SJSA1 (cell line): Measurements from ENCODE around the gene ETF1. TPM values are rescaled to one million over a fixed set of nuclear protein-coding genes. Genes with fewer than 3 reads are reported as not detected.

Source experiments
- DNase-seq, 2 experiments: peaks; one replicate each; pipeline ENCODE4 v3.0.0-alpha.2; 2015 to 2020; ENCODE audit warnings: low spot score in 2 of 2, low read depth in 1 of 2
- H3K27ac ChIP-seq: fragments of 250-450 bp; sonication (Bioruptor Pico); 2 replicates; pipeline ENCODE4 v1.5.1; 2020; ENCODE audit warnings: mild to moderate bottlenecking, moderate library complexity
- H3K27me3 ChIP-seq: fragments of 250-450 bp; sonication (Bioruptor Pico); replicated peaks from 2 replicates; pipeline ENCODE4 v1.5.1; 2020; ENCODE audit warnings: mild to moderate bottlenecking, moderate library complexity
- H3K36me3 ChIP-seq: fragments of 250-450 bp; sonication (Bioruptor Pico); 2 replicates; pipeline ENCODE4 v1.5.1; 2020; ENCODE audit warnings: mild to moderate bottlenecking
- H3K4me1 ChIP-seq: fragments of 250-450 bp; sonication (Bioruptor Pico); replicated peaks from 2 replicates; pipeline ENCODE4 v1.6.1; 2021; ENCODE audit warnings: mild to moderate bottlenecking
- H3K4me3 ChIP-seq: fragments of 250-450 bp; sonication (Bioruptor Pico); 2 replicates; pipeline ENCODE4 v1.5.1; 2020; ENCODE audit warnings: mild to moderate bottlenecking
- H3K9me3 ChIP-seq: fragments of 250-450 bp; sonication (Bioruptor Pico); replicated peaks from 2 replicates; pipeline ENCODE4 v1.5.1; 2020; ENCODE audit warnings: mild to moderate bottlenecking
- total RNA-seq: library from RNA; depleted of rRNA; stranded (reverse); fragments of >200 nt; shearing (Covaris generic); gene quantifications from 2 replicates; pipeline ENCODE4 v1.2.3, GENCODE V29; 2014

Gene ETF1
- total RNA-seq, 1 experiment from 2014 or later: 167 TPM

GRCh38 chr5:138466125-138466899, 76.7 kb downstream of the ETF1 start:
- no peaks in the 10 kb centered on the region; the same call in 1 of the 2 replicates for H3K27me3 ChIP-seq
- no peak overlapping the region for H3K27ac ChIP-seq
- peaks cover 5% of the 10 kb centered on the region; the same call in 1 of the 2 replicates for H3K9me3 ChIP-seq

DNA sequence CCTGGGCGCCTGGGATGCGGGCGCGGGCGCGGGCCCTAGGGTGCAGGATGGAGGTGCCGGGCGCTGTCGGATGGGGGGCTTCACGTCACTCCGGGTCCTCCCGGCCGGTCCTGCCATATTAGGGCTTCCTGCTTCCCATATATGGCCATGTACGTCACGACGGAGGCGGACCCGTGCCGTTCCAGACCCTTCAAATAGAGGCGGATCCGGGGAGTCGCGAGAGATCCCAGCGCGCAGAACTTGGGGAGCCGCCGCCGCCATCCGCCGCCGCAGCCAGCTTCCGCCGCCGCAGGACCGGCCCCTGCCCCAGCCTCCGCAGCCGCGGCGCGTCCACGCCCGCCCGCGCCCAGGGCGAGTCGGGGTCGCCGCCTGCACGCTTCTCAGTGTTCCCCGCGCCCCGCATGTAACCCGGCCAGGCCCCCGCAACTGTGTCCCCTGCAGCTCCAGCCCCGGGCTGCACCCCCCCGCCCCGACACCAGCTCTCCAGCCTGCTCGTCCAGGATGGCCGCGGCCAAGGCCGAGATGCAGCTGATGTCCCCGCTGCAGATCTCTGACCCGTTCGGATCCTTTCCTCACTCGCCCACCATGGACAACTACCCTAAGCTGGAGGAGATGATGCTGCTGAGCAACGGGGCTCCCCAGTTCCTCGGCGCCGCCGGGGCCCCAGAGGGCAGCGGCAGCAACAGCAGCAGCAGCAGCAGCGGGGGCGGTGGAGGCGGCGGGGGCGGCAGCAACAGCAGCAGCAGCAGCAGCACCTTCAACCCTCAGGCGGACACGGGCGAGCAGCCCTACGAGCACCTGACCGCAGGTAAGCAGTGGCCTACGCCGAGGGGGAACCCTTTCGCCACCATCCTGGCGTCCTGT, 77.5 kb downstream of the ETF1 start, which contains the start of gene EGR1:
EGR1 (plus strand) TSS at position 219 of the 864 bp plus-strand sequence; CDS start at position 502, 283 bp downstream.
- Histone ChIP-seq H3K27me3 (no peaks in the 10 kb centered on the region; the same call in 1 of the 2 replicates), H3K9me3 (peaks cover 5% of the 10 kb centered on the region; the same call in 1 of the 2 replicates), H3K27ac (peak within 1 kb of the TSS; percentile 92), H3K4me1 (peaks cover 25% of the 10 kb centered on the region), H3K4me3 (peak within 1 kb of the TSS; percentile 80), H3K36me3 (peaks cover 8% of the 10 kb centered on the region; the same call in 1 of the 2 replicates)
- peak; percentile 97 to 100 for DNase-seq

More at GRCh38 chr5:138466125-138466899, 76.7 kb downstream of the ETF1 start:
- Histone ChIP-seq H3K36me3 (peaks cover 8% of the 10 kb centered on the region; the same call in 1 of the 2 replicates), H3K4me1 (peaks cover 21% of the 10 kb centered on the region), H3K4me3 (peak overlapping the region; percentile 80)
- DNase-seq: peak in 1 of 2 experiments; percentile 28

- Histone ChIP-seq H3K4me1 (peaks cover 25% of the 10 kb centered on the region), H3K36me3 (peaks cover 5% of the 10 kb centered on the region; the same call in 1 of the 2 replicates), H3K27ac (peak overlapping the region; percentile 92), H3K4me3 (peak overlapping the region; percentile 80), H3K27me3 (no peaks in the 10 kb centered on the region; the same call in 1 of the 2 replicates), H3K9me3 (0 out of 2 replicates have a peak, but pooled peaks cover under 1% of the 10 kb centered on the region)
- DNase-seq: peak; percentile 100
Measured at GRCh38 chr5:138464388-138465260, 78.4 kb downstream of the ETF1 start.

DNA sequence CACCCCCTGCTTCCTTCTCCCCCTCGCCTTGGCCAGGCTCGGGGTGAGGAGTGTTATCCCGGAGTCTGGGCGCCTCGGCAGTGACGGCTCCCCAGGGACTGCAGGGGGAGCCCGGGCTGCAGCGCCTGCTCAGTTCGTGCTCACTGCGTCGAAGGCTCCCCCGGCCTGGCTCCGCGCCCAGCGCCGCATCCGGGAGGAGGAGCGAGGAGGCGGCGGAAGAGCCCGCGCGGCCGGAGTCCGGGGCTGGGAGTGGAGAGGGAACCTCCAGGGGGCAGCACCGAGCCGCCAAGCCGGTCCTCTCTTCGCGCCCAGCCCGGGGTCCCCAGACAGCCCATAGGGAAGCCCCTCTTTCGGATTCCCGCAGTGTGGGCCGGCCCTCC, 79.0 kb downstream of the ETF1 start:
- DNase-seq: peak; percentile 99 to 100
- Histone ChIP-seq H3K4me3 (peak overlapping the region; percentile 80), H3K27ac (peak overlapping the region; percentile 92), H3K36me3 (peaks cover 5% of the 10 kb centered on the region; the same call in 1 of the 2 replicates), H3K9me3 (no peaks in the 10 kb centered on the region), H3K4me1 (peaks cover 25% of the 10 kb centered on the region), H3K27me3 (no peaks in the 10 kb centered on the region; the same call in 1 of the 2 replicates)

GRCh38 chr5:138463419-138464007, 79.5 kb downstream of the ETF1 start:
- Histone ChIP-seq H3K9me3 (no peaks in the 10 kb centered on the region), H3K36me3 (peaks cover 5% of the 10 kb centered on the region; the same call in 1 of the 2 replicates), H3K4me3 (peak overlapping the region; percentile 80), H3K27ac (peak overlapping the region; percentile 92), H3K27me3 (no peaks in the 10 kb centered on the region), H3K4me1 (peaks cover 25% of the 10 kb centered on the region)
- peak in 1 of 2 experiments; percentile 46 for DNase-seq

GRCh38 chr5:138461343-138462125, 81.5 kb downstream of the ETF1 start:
- H3K27ac ChIP-seq: no peak overlapping the region
- peak in 1 of 2 experiments; percentile 58 for DNase-seq
- no peak overlapping the region for H3K4me3 ChIP-seq
- H3K36me3 ChIP-seq: no peaks in the 10 kb centered on the region
- H3K27me3 ChIP-seq: no peaks in the 10 kb centered on the region
- peaks cover 25% of the 10 kb centered on the region for H3K4me1 ChIP-seq
- H3K9me3 ChIP-seq: no peaks in the 10 kb centered on the region

DNA sequence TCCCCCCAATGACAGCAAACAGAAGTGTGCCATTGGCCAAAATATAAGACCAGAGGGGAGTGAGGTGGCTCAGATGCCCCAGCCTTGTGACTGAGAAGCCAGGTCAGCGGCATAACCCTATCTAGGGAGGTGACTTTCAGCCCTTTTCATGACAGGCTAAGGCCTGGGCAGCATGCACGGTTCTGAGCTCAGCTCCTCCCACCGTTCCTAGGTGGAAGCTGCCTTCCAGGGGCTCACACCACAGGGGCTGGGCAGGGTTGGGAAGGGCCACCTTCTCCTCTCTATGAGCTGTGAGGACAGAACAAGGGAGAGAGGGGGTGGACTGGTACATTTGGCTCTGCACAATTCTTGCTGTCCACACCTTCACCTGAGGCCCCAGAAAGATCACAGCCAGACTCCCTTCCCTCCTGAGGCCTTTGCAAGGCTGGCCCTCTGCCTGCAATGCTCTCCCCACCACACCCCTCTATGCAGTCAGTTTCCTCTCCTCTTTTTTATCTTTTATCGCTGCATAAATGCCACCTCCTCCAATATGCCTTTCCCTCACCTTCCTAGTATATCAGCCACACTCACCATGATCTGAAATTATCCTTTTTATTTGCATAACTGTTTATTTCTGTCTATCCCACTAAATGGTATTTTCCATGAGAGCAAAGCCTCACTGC, 82.9 kb downstream of the ETF1 start:
- no peak overlapping the region for H3K4me3 ChIP-seq
- no peak overlapping the region for H3K27ac ChIP-seq
- H3K27me3 ChIP-seq: no peaks in the 10 kb centered on the region
- peak in 1 of 2 experiments; percentile 32 for DNase-seq
- H3K9me3 ChIP-seq: no peaks in the 10 kb centered on the region
- H3K4me1 ChIP-seq: peaks cover 16% of the 10 kb centered on the region
- no peaks in the 10 kb centered on the region for H3K36me3 ChIP-seq

DNA sequence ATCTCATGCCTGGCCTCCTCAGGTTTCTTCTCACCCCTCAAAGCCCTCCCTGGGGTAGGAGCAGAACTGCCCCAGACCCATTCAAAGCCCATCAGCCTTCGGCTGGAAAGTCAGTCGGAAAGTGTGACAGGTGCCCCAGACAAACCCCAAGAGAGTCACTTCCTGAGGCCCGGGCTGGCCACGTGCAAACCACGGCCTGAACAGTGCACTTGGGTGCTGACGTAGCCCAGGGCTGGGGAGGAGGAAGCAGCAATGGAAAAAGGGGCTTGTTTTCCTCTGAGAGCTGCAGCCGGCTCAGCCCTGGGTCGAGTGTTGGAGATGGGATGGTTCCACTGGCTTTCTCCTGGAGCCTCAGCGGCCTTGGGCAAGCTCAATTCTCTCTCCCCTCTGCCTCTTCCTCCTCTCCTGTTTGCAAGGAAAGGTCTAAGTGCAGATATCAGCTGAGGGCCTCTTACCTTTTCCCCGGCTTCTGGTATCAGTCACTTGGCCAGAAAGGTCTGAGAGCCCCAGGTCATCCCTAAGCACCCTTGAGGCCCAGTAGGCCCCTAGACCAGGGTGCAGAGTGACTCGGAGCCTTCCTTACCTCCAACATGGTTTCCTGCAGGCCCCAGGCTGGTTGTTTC, 83.6 kb downstream of the ETF1 start:
- DNase-seq: no peak
- Histone ChIP-seq H3K27me3 (no peaks in the 10 kb centered on the region), H3K4me1 (peaks cover 16% of the 10 kb centered on the region), H3K36me3 (no peaks in the 10 kb centered on the region), H3K27ac (no peak overlapping the region), H3K9me3 (no peaks in the 10 kb centered on the region), H3K4me3 (no peak overlapping the region)

GRCh38 chr5:138458856-138459255, 84.2 kb downstream of the ETF1 start:
- H3K4me3 ChIP-seq: no peak overlapping the region
- H3K9me3 ChIP-seq: no peaks in the 10 kb centered on the region
- no peak overlapping the region for H3K27ac ChIP-seq
- no peaks in the 10 kb centered on the region for H3K36me3 ChIP-seq
- DNase-seq: no peak
- no peaks in the 10 kb centered on the region for H3K27me3 ChIP-seq
- H3K4me1 ChIP-seq: peaks cover 16% of the 10 kb centered on the region

DNA sequence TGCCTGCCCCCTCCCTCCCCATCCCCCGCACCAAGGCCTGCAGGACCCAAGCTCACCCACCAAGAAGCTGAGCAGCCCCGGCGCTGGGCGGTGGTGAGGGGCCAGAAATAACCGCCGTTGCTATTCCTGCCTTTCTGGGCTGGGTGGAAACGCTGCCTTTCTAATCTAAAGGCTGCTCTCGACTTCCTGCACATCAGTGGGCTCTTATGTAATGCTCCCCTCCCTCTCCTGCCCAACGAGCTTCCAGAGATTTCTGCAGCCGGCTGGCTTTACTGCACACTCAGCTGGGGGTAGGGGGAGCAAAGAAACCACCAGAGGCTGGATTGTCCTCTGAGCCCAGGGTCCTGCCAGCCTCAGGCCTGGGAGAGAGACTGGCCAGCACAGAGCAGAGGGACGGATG, 84.7 kb downstream of the ETF1 start:
- DNase-seq: no peak
- H3K9me3 ChIP-seq: no peaks in the 10 kb centered on the region

GRCh38 chr5:138457531-138458275, 85.3 kb downstream of the ETF1 start:
- peaks cover 10% of the 10 kb centered on the region for H3K4me1 ChIP-seq
- H3K27me3 ChIP-seq: no peaks in the 10 kb centered on the region
- no peaks in the 10 kb centered on the region for H3K36me3 ChIP-seq
- no peak overlapping the region for H3K27ac ChIP-seq
- no peak for DNase-seq
- no peaks in the 10 kb centered on the region for H3K9me3 ChIP-seq
- no peak overlapping the region for H3K4me3 ChIP-seq

More for the DNA sequence above, 84.7 kb downstream of the ETF1 start:
- Histone ChIP-seq H3K27me3 (no peaks in the 10 kb centered on the region), H3K4me1 (peaks cover 12% of the 10 kb centered on the region), H3K36me3 (no peaks in the 10 kb centered on the region), H3K4me3 (no peak overlapping the region), H3K27ac (no peak overlapping the region)
